ENCODE data around the gene PSD2.

Gene PSD2

GRCh38 chr5:139867581-139867980 is 72.0 kb downstream of the PSD2 start:
- in situ Hi-C loops (cut with MboI; ENCODE audit: low sequenced_read_pairs, unreplicated experiment) = no loop called here
- no peak for TF ChIP-seq CTCF (IDR thresholded peaks at IDR 0.05; ENCODE audit: borderline replicate concordance, control extremely low read depth, extremely low read depth, insufficient read depth, missing control alignments)
- DNase-seq (ENCODE audit: low spot score) = no peak

GRCh38 chr5:139869042-139869790 is 73.6 kb downstream of the PSD2 start:
- no peak for DNase-seq (ENCODE audit: low spot score)
- in situ Hi-C loops (cut with MboI; ENCODE audit: low sequenced_read_pairs, unreplicated experiment) = no loop called here
- TF ChIP-seq CTCF (IDR thresholded peaks at IDR 0.05; ENCODE audit: borderline replicate concordance, control extremely low read depth, extremely low read depth, insufficient read depth, missing control alignments) = no peak

GRCh38 chr5:139870677-139871076 is 75.1 kb downstream of the PSD2 start:
- DNase-seq (ENCODE audit: low spot score) = no peak
- no peak for TF ChIP-seq CTCF (IDR thresholded peaks at IDR 0.05; ENCODE audit: borderline replicate concordance, control extremely low read depth, extremely low read depth, insufficient read depth, missing control alignments)
- in situ Hi-C loops (cut with MboI; ENCODE audit: low sequenced_read_pairs, unreplicated experiment) = no loop called here

- DNase-seq (ENCODE audit: low spot score) = no peak
Measured at GRCh38 chr5:139871614-139872013, 76.0 kb downstream of the PSD2 start.

GRCh38 chr5:139872052-139872766 is 76.6 kb downstream of the PSD2 start:
- TF ChIP-seq CTCF (IDR thresholded peaks at IDR 0.05; ENCODE audit: borderline replicate concordance, control extremely low read depth, extremely low read depth, insufficient read depth, missing control alignments) = no peak
- in situ Hi-C loops (cut with MboI; ENCODE audit: low sequenced_read_pairs, unreplicated experiment) = no loop called here
- DNase-seq (ENCODE audit: low spot score) = no peak

More at GRCh38 chr5:139871614-139872013, 76.0 kb downstream of the PSD2 start:
- TF ChIP-seq CTCF (IDR thresholded peaks at IDR 0.05; ENCODE audit: borderline replicate concordance, control extremely low read depth, extremely low read depth, insufficient read depth, missing control alignments) = no peak
- in situ Hi-C loops (cut with MboI; ENCODE audit: low sequenced_read_pairs, unreplicated experiment) = no loop called here

GRCh38 chr5:139872851-139873794 is 77.5 kb downstream of the PSD2 start:
- no peak for TF ChIP-seq CTCF (IDR thresholded peaks at IDR 0.05; ENCODE audit: borderline replicate concordance, control extremely low read depth, extremely low read depth, insufficient read depth, missing control alignments)
- in situ Hi-C loops (cut with MboI; ENCODE audit: low sequenced_read_pairs, unreplicated experiment) = no loop called here
- no peak for DNase-seq (ENCODE audit: low spot score)

Data from GM13976 (cell line).